HEK293T (cell line): ENCODE results near the gene BTN2A1.

Experiments used
- CTCF ChIA-PET: fragments of 350-600 bp; formaldehyde crosslinking; extraction: SDS; loops from one replicate; lab custom pipeline; 2021; ENCODE audit warnings: antibody characterized with exemption, inconsistent platforms; lab: Yijun Ruan, JAX
- POLR2A ChIA-PET: fragments of 350-600 bp; formaldehyde crosslinking; extraction: SDS; loops from one replicate; lab custom pipeline; 2020; ENCODE audit warnings: antibody characterized with exemption, inconsistent platforms; lab: Yijun Ruan, JAX
- DNase-seq: peaks from one replicate; pipeline ENCODE4 v3.0.0; 2012; ENCODE audit warnings: mixed read lengths; ENCODE audit errors: extremely low spot score
- ARNT ChIP-seq: fragments of 450-650 bp; IDR thresholded peaks from 2 replicates; pipeline ENCODE4 v1.6.1; 2017; ENCODE audit warnings: mild to moderate bottlenecking
- BHLHE40 ChIP-seq: fragments of 450-650 bp; IDR thresholded peaks from 2 replicates; pipeline ENCODE4 v1.6.1; 2016; ENCODE audit warnings: mild to moderate bottlenecking, moderate library complexity, borderline replicate concordance
- CTBP1 ChIP-seq: fragments of 450-650 bp; IDR thresholded peaks from 2 replicates; pipeline ENCODE4 v1.6.1; 2016; ENCODE audit warnings: borderline replicate concordance
- ELF4 ChIP-seq: fragments of 450-650 bp; IDR thresholded peaks from 2 replicates; pipeline ENCODE4 v1.6.1; 2017; ENCODE audit warnings: antibody characterized with exemption
- FOXA1 ChIP-seq: fragments of 450-650 bp; IDR thresholded peaks from 2 replicates; pipeline ENCODE4 v1.6.1; 2016; ENCODE audit warnings: mild to moderate bottlenecking
- FOXK2 ChIP-seq: fragments of 450-650 bp; IDR thresholded peaks from 2 replicates; pipeline ENCODE4 v1.6.1; 2016; ENCODE audit warnings: mild to moderate bottlenecking
- FOXM1 ChIP-seq: fragments of 450-650 bp; IDR thresholded peaks from 2 replicates; pipeline ENCODE4 v1.6.1; 2017; ENCODE audit warnings: mild to moderate bottlenecking, borderline replicate concordance
- HDGF ChIP-seq: fragments of 450-650 bp; IDR thresholded peaks from 2 replicates; pipeline ENCODE4 v1.6.1; 2017; ENCODE audit warnings: antibody characterized with exemption, borderline replicate concordance
- L3MBTL2 ChIP-seq: fragments of 450-650 bp; conservative IDR thresholded peaks from 2 replicates; pipeline ENCODE4 v1.6.1; 2016; ENCODE audit warnings: mild to moderate bottlenecking
- LEF1 ChIP-seq: fragments of 450-650 bp; IDR thresholded peaks from 2 replicates; pipeline ENCODE4 v1.6.1; 2017; ENCODE audit warnings: mild to moderate bottlenecking, borderline replicate concordance
- NFRKB ChIP-seq: fragments of 450-650 bp; IDR thresholded peaks from 2 replicates; pipeline ENCODE4 v1.6.1; 2016; ENCODE audit warnings: mild to moderate bottlenecking, moderate library complexity
- PKNOX1 ChIP-seq: fragments of 450-650 bp; IDR thresholded peaks from 2 replicates; pipeline ENCODE4 v1.6.1; 2016
- SP1 ChIP-seq: fragments of 450-650 bp; IDR thresholded peaks from 2 replicates; pipeline ENCODE4 v1.6.1; 2017
- SUZ12 ChIP-seq: fragments of 450-650 bp; IDR thresholded peaks from 2 replicates; pipeline ENCODE4 v1.6.1; 2016; ENCODE audit warnings: mild to moderate bottlenecking
- TARDBP ChIP-seq: fragments of 450-650 bp; IDR thresholded peaks from 2 replicates; pipeline ENCODE4 v1.6.1; 2016
- ZNF384 ChIP-seq: fragments of 450-650 bp; IDR thresholded peaks from 2 replicates; pipeline ENCODE4 v1.6.1; 2016

The BTN2A1 gene

GRCh38 chr6:26474439-26474881 is 16.7 kb downstream of the BTN2A1 start:
- DNase-seq = no peak
- CTCF ChIA-PET = interaction anchor here (0.6 kb wide), 1 partner anchor 8 kb away, joined by 4 read pairs; no protein-coding TSS in a partner anchor
- POLR2A ChIA-PET = interaction anchor here (0.6 to 1.7 kb wide), 13 partner anchors 10 to 138 kb away, joined by 3 to 10 read pairs (median 4); partner anchors contain the start of gene HMGN4
- TF ChIP-seq FOXA1 (no peak), HDGF (no peak), PKNOX1 (no peak), ZNF384 (no peak), L3MBTL2 (no peak), ARNT (no peak), SP1 (no peak), NFRKB (no peak; the same call in 1 of the 2 replicates), TARDBP (no peak), SUZ12 (no peak), FOXM1 (no peak), ELF4 (no peak), BHLHE40 (no peak), FOXK2 (no peak), CTBP1 (no peak), LEF1 (no peak)

- POLR2A ChIA-PET = no interaction called here
- TF ChIP-seq FOXM1 (no peak), BHLHE40 (no peak), ELF4 (no peak), HDGF (no peak), LEF1 (no peak), L3MBTL2 (no peak), ARNT (no peak), FOXA1 (no peak), ZNF384 (no peak), CTBP1 (no peak), TARDBP (no peak), FOXK2 (no peak), SP1 (no peak), PKNOX1 (no peak), SUZ12 (no peak), NFRKB (no peak)
These were observed 18.3 kb downstream of the BTN2A1 start for GRCh38 chr6:26475823-26476729.

GRCh38 chr6:26476896-26477295 is 19.1 kb downstream of the BTN2A1 start:
- ChIA-PET POLR2A (no interaction called here), CTCF (no interaction called here)
- TF ChIP-seq ARNT (no peak), FOXA1 (no peak), SP1 (no peak), TARDBP (no peak), LEF1 (no peak), SUZ12 (no peak), ELF4 (no peak), PKNOX1 (no peak), ZNF384 (no peak)

More at GRCh38 chr6:26475823-26476729, 18.3 kb downstream of the BTN2A1 start:
- CTCF ChIA-PET = no interaction called here
- no peak for DNase-seq

GRCh38 chr6:26477426-26477825 is 19.7 kb downstream of the BTN2A1 start:
- no peak for DNase-seq
- TF ChIP-seq CTBP1 (no peak), HDGF (no peak), FOXM1 (no peak), PKNOX1 (no peak), ARNT (no peak), LEF1 (no peak), ZNF384 (no peak), FOXA1 (no peak), L3MBTL2 (no peak), SP1 (no peak), NFRKB (no peak), TARDBP (no peak), SUZ12 (no peak), ELF4 (no peak)
- CTCF ChIA-PET = no interaction called here
- POLR2A ChIA-PET = no interaction called here

More at GRCh38 chr6:26476896-26477295, 19.1 kb downstream of the BTN2A1 start:
- DNase-seq = no peak
